Measurements from ENCODE around the gene ANKUB1. TPM values are rescaled to one million over a fixed set of nuclear protein-coding genes. Genes with fewer than 3 reads are reported as not detected.
A peak's percentile ranks its signal among the peaks of the same experiment; 100 is the strongest.

Gene ANKUB1
- total RNA-seq, 1 donor from 2014 or later, result 3.1 TPM

DNA sequence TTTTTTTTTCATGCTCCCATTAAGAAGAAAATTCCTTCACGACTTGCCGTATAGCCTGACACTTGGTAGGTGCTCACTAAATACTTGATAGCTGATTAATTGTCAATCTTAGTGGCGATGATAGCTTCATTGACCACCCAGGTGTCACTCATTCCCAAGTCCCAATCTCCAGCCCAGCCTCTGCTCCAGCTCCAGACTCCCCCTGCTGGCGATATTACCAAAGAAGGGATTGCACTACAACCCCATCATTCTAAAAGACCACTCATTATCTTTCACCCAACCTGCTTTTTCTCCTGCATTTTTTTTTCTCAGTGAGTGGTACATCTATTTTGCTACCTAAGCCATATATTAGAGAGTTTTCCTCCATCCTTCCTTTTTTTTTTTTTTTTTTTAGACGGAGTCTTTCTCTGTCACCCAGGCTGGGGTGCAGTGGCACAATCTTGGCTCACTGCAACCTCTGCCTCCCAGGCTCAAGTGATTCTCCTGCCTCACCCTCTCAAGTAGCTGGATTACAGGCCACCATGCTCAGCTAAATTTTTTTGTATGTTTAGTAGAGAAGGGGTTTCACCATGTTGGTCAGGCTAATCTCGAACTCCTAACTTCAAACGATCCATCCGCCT is 20.6 kb downstream of the ANKUB1 start:
- intact Hi-C loops (cut with DNase I), result no loop called here
- Histone ChIP-seq H3K36me3 (no peaks in the 10 kb centered on the region), H3K9me3 (no peaks in the 10 kb centered on the region), H3K27me3 (ENCODE audit: low read depth) (no peaks in the 10 kb centered on the region), H3K4me3 (no peak overlapping the region), H3K4me1 (no peaks in the 10 kb centered on the region), H3K27ac (no peak overlapping the region)
- TF ChIP-seq, protein P1, sequence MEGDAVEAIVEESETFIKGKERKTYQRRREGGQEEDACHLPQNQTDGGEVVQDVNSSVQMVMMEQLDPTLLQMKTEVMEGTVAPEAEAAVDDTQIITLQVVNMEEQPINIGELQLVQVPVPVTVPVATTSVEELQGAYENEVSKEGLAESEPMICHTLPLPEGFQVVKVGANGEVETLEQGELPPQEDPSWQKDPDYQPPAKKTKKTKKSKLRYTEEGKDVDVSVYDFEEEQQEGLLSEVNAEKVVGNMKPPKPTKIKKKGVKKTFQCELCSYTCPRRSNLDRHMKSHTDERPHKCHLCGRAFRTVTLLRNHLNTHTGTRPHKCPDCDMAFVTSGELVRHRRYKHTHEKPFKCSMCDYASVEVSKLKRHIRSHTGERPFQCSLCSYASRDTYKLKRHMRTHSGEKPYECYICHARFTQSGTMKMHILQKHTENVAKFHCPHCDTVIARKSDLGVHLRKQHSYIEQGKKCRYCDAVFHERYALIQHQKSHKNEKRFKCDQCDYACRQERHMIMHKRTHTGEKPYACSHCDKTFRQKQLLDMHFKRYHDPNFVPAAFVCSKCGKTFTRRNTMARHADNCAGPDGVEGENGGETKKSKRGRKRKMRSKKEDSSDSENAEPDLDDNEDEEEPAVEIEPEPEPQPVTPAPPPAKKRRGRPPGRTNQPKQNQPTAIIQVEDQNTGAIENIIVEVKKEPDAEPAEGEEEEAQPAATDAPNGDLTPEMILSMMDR (IDR thresholded peaks at IDR 0.05), result peak; percentile 74
- DNase-seq (peak; percentile 48), ATAC-seq (peak; percentile 65 to 83)

DNA sequence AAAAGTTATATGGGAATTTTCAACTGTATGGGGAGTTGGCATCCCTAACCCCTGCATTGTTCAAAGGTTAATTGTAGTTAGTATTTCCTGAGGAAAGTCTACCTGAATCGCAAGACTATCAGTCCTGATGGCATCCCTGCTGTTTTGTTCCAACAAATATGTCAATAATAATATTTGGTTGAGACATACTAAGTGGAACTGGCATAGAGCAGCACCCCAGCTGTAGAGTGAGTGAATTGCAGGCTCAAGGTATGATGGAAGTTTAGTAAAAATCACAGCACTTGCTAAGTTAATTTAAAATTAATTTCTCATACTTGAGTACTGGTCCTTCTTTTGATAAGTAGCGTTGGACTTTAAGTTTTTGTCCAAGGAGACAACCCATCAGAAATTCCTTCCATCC is 22.1 kb downstream of the ANKUB1 start:
- H3K9me3 ChIP-seq, result no peaks in the 10 kb centered on the region
- TF ChIP-seq, protein P1 (IDR thresholded peaks at IDR 0.05), result no peak
- DNase-seq (no peak), ATAC-seq (no peak)
- H3K36me3 ChIP-seq, result no peaks in the 10 kb centered on the region
- H3K27ac ChIP-seq, result no peak overlapping the region
- intact Hi-C loops (cut with DNase I), result no loop called here
- H3K4me1 ChIP-seq, result no peaks in the 10 kb centered on the region
- H3K27me3 ChIP-seq (ENCODE audit: low read depth), result no peaks in the 10 kb centered on the region
- H3K4me3 ChIP-seq, result no peak overlapping the region

DNA sequence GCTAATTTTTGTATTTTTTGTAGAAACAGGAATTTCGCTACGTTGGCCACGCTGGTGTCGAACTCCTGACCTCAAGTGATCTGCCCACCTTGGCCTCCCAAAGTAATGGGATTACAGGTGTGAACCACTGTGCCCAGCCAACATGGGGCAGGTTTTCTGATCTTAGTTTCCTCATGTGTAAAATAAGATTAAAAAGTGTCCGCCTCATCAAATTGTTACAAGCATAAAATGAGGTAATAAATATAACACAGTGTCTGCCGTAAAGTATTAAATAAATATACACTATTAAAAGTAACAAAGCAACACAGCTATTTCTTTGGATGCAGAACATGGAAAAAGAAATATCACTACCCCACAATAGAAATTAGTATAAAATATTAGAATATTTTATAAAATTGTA is 23.6 kb downstream of the ANKUB1 start:
- TF ChIP-seq, protein P1 (IDR thresholded peaks at IDR 0.05), result no peak
- Histone ChIP-seq H3K4me3 (no peak overlapping the region), H3K27me3 (ENCODE audit: low read depth) (no peaks in the 10 kb centered on the region), H3K9me3 (no peaks in the 10 kb centered on the region), H3K27ac (no peak overlapping the region), H3K4me1 (no peaks in the 10 kb centered on the region), H3K36me3 (no peaks in the 10 kb centered on the region)
- ATAC-seq (no peak), DNase-seq (no peak)
- intact Hi-C loops (cut with DNase I), result no loop called here

DNA sequence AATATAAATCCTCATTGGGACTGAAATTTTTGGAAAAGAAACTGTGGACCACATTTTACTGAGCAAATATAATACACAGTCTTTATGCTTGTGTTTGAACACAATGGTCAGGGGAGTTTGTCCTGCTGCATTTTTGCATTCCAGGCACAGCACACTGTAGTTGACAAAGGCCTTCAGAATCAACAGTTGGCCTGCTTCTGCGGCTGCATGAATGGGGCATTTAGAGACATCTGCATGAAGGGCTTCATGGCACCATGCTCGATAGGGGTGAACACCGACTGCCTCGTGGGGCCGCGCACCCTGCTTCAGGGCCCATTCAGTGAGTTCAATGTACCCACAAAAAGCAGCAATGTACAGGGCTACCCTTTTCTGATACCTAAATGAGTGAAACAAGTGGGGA is 24.6 kb downstream of the ANKUB1 start:
- ATAC-seq (no peak), DNase-seq (no peak)
- no peaks in the 10 kb centered on the region for H3K27me3 ChIP-seq (ENCODE audit: low read depth)
- H3K36me3 ChIP-seq, result no peaks in the 10 kb centered on the region
- no peak overlapping the region for H3K27ac ChIP-seq
- no peaks in the 10 kb centered on the region for H3K9me3 ChIP-seq
- H3K4me3 ChIP-seq, result no peak overlapping the region
- intact Hi-C loops (cut with DNase I), result no loop called here
- TF ChIP-seq, protein P1 (IDR thresholded peaks at IDR 0.05), result no peak
- no peaks in the 10 kb centered on the region for H3K4me1 ChIP-seq

DNA sequence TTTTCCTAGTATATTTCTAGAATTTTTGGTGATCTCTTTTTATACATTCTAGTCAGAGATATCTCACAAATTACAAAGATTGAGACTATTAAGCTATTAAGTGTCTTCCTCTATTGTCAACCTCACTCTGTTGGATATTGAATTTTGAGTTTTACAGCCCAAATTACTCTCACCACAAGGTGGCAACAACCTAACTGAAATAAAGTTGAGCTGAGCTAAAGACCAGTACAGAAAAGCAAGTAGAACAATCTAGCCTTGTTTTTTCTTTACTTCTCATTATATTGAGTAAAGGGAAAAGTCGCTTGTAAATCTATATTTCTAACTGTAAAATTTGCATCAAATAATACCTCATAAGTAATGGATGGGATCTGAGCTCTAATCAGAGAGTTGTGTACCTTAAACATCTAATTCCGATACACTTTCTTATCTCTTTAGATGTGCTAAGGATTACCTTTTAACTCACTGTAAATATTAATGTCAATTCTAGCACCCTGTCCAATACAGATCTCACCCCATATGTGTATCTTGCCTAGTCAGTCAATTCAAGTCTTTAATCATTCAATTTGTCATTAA is 26.5 kb downstream of the ANKUB1 start:
- ATAC-seq, result peak in 1 of 2 donors; percentile 39
- intact Hi-C loops (cut with DNase I), result no loop called here
- TF ChIP-seq, protein P1 (IDR thresholded peaks at IDR 0.05), result peak; percentile 42
- no peak for DNase-seq
- H3K27me3 ChIP-seq (ENCODE audit: low read depth), result no peaks in the 10 kb centered on the region
- no peak overlapping the region for H3K27ac ChIP-seq
- H3K4me1 ChIP-seq, result no peaks in the 10 kb centered on the region
- H3K9me3 ChIP-seq, result no peaks in the 10 kb centered on the region
- H3K4me3 ChIP-seq, result no peak overlapping the region
- no peaks in the 10 kb centered on the region for H3K36me3 ChIP-seq

All from lower lobe of right lung (tissue), 2 donors.